PC-9 (cell line): Measurements from ENCODE around the gene TTC39C. TPM values are rescaled to one million over a fixed set of nuclear protein-coding genes. Genes with fewer than 3 reads are reported as not detected.

Source experiments
- BruUV-seq: library from RNA; stranded (reverse); fragments of 400-500 nt; replicated peaks from 2 replicates; lab custom pipeline; 2021; lab: Mats Ljungman, UMichigan
- CTCF ChIA-PET: fragments of 300-600 bp; sonication (Branson Sonifier 250); formaldehyde crosslinking; loops from one replicate; lab custom pipeline; 2022; ENCODE audit warnings: antibody characterized with exemption; lab: Charles Lee
- POLR2A ChIA-PET: fragments of 300-600 bp; sonication (Branson Sonifier 250); formaldehyde crosslinking; loops from one replicate; lab custom pipeline; 2022; ENCODE audit warnings: antibody characterized with exemption; ENCODE audit not compliant: unreplicated experiment; lab: Charles Lee
- DNase-seq, 2 experiments: peaks; one replicate each; pipeline versions ENCODE4 v3.0.0 to v3.0.0-alpha.2; 2015 to 2022; ENCODE audit warnings: mixed read lengths in 1 of 2
- H2AFZ ChIP-seq: fragments of 200-600 bp; sonication (generic); 2 replicates; pipeline ENCODE4 v1.8.1; 2017; ENCODE audit warnings: antibody characterized with exemption
- H3F3A ChIP-seq: fragments of 200-600 bp; sonication (generic); 2 replicates; pipeline ENCODE4 v1.8.1; 2017; ENCODE audit warnings: antibody characterized with exemption, mild to moderate bottlenecking, low read depth; ENCODE audit not compliant: insufficient read depth
- H3K27ac ChIP-seq: fragments of 200-600 bp; sonication (generic); 2 replicates; pipeline ENCODE4 v1.6.1; 2016; ENCODE audit warnings: mixed run types
- H3K27me3 ChIP-seq: fragments of 200-600 bp; sonication (generic); 2 replicates; pipeline ENCODE4 v1.6.1; 2016; ENCODE audit warnings: low read depth, mixed run types; ENCODE audit not compliant: insufficient read depth
- H3K36me3 ChIP-seq: fragments of 200-600 bp; sonication (generic); 2 replicates; pipeline ENCODE4 v1.6.1; 2016; ENCODE audit warnings: low read depth, mixed run types
- H3K4me1 ChIP-seq: fragments of 200-600 bp; sonication (generic); replicated peaks from 2 replicates; pipeline ENCODE4 v1.6.1; 2016; ENCODE audit warnings: mixed run types; ENCODE audit not compliant: insufficient read depth
- H3K4me2 ChIP-seq: fragments of 200-600 bp; sonication (generic); 2 replicates; pipeline ENCODE4 v1.6.1; 2017; ENCODE audit warnings: mixed run types
- H3K4me3 ChIP-seq: fragments of 200-600 bp; sonication (generic); 2 replicates; pipeline ENCODE4 v1.6.1; 2016; ENCODE audit warnings: mixed run types
- H3K79me2 ChIP-seq: fragments of 200-600 bp; sonication (generic); 2 replicates; pipeline ENCODE4 v1.6.1; 2017; ENCODE audit warnings: low read depth, mixed run types
- H3K9me2 ChIP-seq: fragments of 200-600 bp; sonication (generic); 2 replicates; pipeline ENCODE4 v1.8.1; 2017; ENCODE audit warnings: mild to moderate bottlenecking; ENCODE audit not compliant: insufficient read depth
- H3K9me3 ChIP-seq: fragments of 200-600 bp; sonication (generic); 2 replicates; pipeline ENCODE4 v1.8.1; 2016; ENCODE audit warnings: low read depth; ENCODE audit not compliant: insufficient read depth
- H4K20me1 ChIP-seq: fragments of 200-600 bp; sonication (generic); 2 replicates; pipeline ENCODE4 v1.8.1; 2017; ENCODE audit not compliant: insufficient read depth
- CTCF ChIP-seq: fragments of 200-600 bp; sonication (generic); conservative IDR thresholded peaks from 2 replicates; pipeline ENCODE4 v1.6.1; 2017; ENCODE audit warnings: mixed run types, antibody characterized with exemption, mild to moderate bottlenecking, moderate library complexity
- EZH2 ChIP-seq: fragments of 200-600 bp; sonication (generic); IDR thresholded peaks from 2 replicates; pipeline ENCODE4 v1.8.0; 2017; ENCODE audit warnings: antibody characterized with exemption, low read depth
- intact Hi-C: fragments of 100-400 bp; cut with micrococcal nuclease; formaldehyde crosslinking; loops from one replicate; pipeline ENCODE4 v1.10.0; 2022; ENCODE audit not compliant: unreplicated experiment
- total RNA-seq: library from RNA; stranded (reverse); gene quantifications from 2 replicates; pipeline ENCODE4 v1.2.3, GENCODE V29; 2021

TTC39C gene
- total RNA-seq, 1 experiment from 2014 or later = 15.3 TPM

- TF ChIP-seq CTCF (no peak), EZH2 (no peak)
- CTCF ChIA-PET = no interaction called here
- no peaks in the 10 kb centered on the region for H3K27me3 ChIP-seq
- H3K36me3 ChIP-seq = no peaks in the 10 kb centered on the region
- no peaks in the 10 kb centered on the region for H3K79me2 ChIP-seq
- intact Hi-C loops = no loop called here
- POLR2A ChIA-PET = no interaction called here
- no peak for DNase-seq
- no peak overlapping the region for H3K4me2 ChIP-seq
- H3F3A ChIP-seq = no peaks in the 10 kb centered on the region; the same call in 1 of the 2 replicates
- no peaks in the 10 kb centered on the region for H3K9me3 ChIP-seq
- peaks cover 2% of the 10 kb centered on the region for H3K4me1 ChIP-seq
- H2AFZ ChIP-seq = no peak overlapping the region
- H3K9me2 ChIP-seq = no peaks in the 10 kb centered on the region
- H4K20me1 ChIP-seq = no peaks in the 10 kb centered on the region
- no peak overlapping the region for H3K27ac ChIP-seq
- BruUV-seq = no TSS peak
- no peak overlapping the region for H3K4me3 ChIP-seq
Measured at GRCh38 chr18:24168496-24168895, 153.9 kb downstream of the TTC39C start.

DNA sequence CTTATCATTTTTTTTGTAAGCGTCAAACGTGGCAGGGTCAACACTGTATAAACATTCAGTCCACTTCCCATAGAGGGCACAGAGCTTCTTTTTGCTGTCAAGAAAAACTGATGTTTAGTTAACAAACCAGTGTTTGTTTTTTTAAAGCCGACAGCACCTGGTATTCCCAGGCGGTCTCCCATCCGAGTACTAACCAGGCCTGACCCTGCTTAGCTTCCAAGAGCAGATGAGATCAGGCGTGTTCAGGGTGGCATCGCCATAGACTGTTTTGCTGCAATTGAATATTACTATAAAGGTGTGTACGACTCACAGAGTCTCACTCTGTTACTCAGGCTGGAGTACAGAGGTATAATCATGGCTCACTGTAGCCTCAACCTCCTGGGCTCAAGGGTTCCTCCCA lies 155.8 kb downstream of the TTC39C start:
- Histone ChIP-seq H3K36me3 (no peaks in the 10 kb centered on the region), H3K9me3 (no peaks in the 10 kb centered on the region), H4K20me1 (no peaks in the 10 kb centered on the region), H2AFZ (no peak overlapping the region), H3F3A (peaks cover 9% of the 10 kb centered on the region; the same call in 1 of the 2 replicates), H3K27ac (no peak overlapping the region), H3K4me1 (peaks cover 14% of the 10 kb centered on the region), H3K4me3 (no peak overlapping the region), H3K9me2 (no peaks in the 10 kb centered on the region), H3K79me2 (no peaks in the 10 kb centered on the region), H3K4me2 (no peak overlapping the region), H3K27me3 (no peaks in the 10 kb centered on the region)
- ChIA-PET POLR2A (no interaction called here), CTCF (no interaction called here)
- DNase-seq = no peak
- no TSS peak for BruUV-seq
- TF ChIP-seq CTCF (no peak), EZH2 (no peak)
- intact Hi-C loops = loop anchor here (10.0 kb wide), 1 partner anchor 314 kb away; no protein-coding TSS in a partner anchor

- TF ChIP-seq CTCF = no peak
- TF ChIP-seq EZH2 = no peak
- ChIA-PET POLR2A (no interaction called here), CTCF (no interaction called here)
- no peaks in the 10 kb centered on the region for H4K20me1 ChIP-seq
- no peaks in the 10 kb centered on the region for H3K9me3 ChIP-seq
- H2AFZ ChIP-seq = no peak overlapping the region
- H3K4me3 ChIP-seq = no peak overlapping the region
- peaks cover 9% of the 10 kb centered on the region; the same call in 1 of the 2 replicates for H3F3A ChIP-seq
- 0 out of 2 replicates have a peak, but pooled peaks cover 6% of the 10 kb centered on the region for H3K36me3 ChIP-seq
- no TSS peak for BruUV-seq
- H3K27me3 ChIP-seq = no peaks in the 10 kb centered on the region
- H3K4me1 ChIP-seq = peaks cover 14% of the 10 kb centered on the region
- peak overlapping the region; percentile 51 for H3K4me2 ChIP-seq
- no peaks in the 10 kb centered on the region for H3K9me2 ChIP-seq
- intact Hi-C loops = loop anchor here (10.0 kb wide), 1 partner anchor 311 kb away; no protein-coding TSS in a partner anchor
- H3K79me2 ChIP-seq = no peaks in the 10 kb centered on the region
- peak in 1 of 2 experiments; percentile 76 for DNase-seq
- peak overlapping the region; percentile 88 for H3K27ac ChIP-seq
Measured at GRCh38 chr18:24173997-24174396, 159.4 kb downstream of the TTC39C start.
